IMR-90 (cell line): ENCODE results near the gene PTPN4. TPM values are rescaled to one million over a fixed set of nuclear protein-coding genes. Genes with fewer than 3 reads are reported as not detected.

Source experiments
- ATAC-seq: fragments of 200-7000 bp; cut with Tn5 transposase; 2 replicates; pipeline ENCODE4 v1.9.1; 2020; ENCODE audit warnings: low read depth, mild to moderate bottlenecking, moderate library complexity
- BruUV-seq: library from RNA; stranded (reverse); fragments of 400-500 nt; replicated peaks from 2 replicates; lab custom pipeline; 2021; lab: Mats Ljungman, UMichigan
- CTCF ChIA-PET: fragments of 300-600 bp; formaldehyde crosslinking; extraction: SDS; loops from one replicate; lab custom pipeline; 2021; ENCODE audit warnings: antibody characterized with exemption; lab: Yijun Ruan, JAX
- POLR2A ChIA-PET: fragments of 300-600 bp; sonication (Branson Sonifier 250); formaldehyde crosslinking; loops from one replicate; lab custom pipeline; 2022; ENCODE audit warnings: antibody characterized with exemption; ENCODE audit not compliant: unreplicated experiment; lab: Charles Lee
- DNase-seq: peaks from one replicate; pipeline ENCODE4 v3.0.0; 2013
- H2AFZ ChIP-seq: replicated peaks from 2 replicates; pipeline ENCODE3; 2013; ENCODE audit warnings: low read length, mild to moderate bottlenecking; ENCODE audit not compliant: poor library complexity
- H2AK5ac ChIP-seq: 2 replicates; pipeline ENCODE4 v1.6.1; 2013; ENCODE audit warnings: low read depth, low read length, inconsistent platforms
- H2AK9ac ChIP-seq: replicated peaks from 2 replicates; pipeline ENCODE3; 2013; ENCODE audit warnings: mild to moderate bottlenecking, low read depth, low read length, moderate library complexity; ENCODE audit not compliant: poor library complexity
- H2BK120ac ChIP-seq: 2 replicates; pipeline ENCODE4 v1.6.1; 2013; ENCODE audit warnings: low read depth, low read length, inconsistent platforms
- H2BK15ac ChIP-seq: 3 replicates; pipeline ENCODE4 v1.6.1; 2013; ENCODE audit warnings: low read depth, low read length, inconsistent platforms
- H2BK20ac ChIP-seq: 2 replicates; pipeline ENCODE4 v1.6.1; 2013; ENCODE audit warnings: low read depth, mild to moderate bottlenecking, inconsistent platforms, low read length, moderate library complexity
- H2BK5ac ChIP-seq: 2 replicates; pipeline ENCODE4 v1.6.1; 2013; ENCODE audit warnings: mild to moderate bottlenecking, low read depth, low read length, inconsistent platforms; ENCODE audit not compliant: poor library complexity, severe bottlenecking
- H3K14ac ChIP-seq: replicated peaks from 2 replicates; pipeline ENCODE4 v1.6.1; 2013; ENCODE audit warnings: low read depth, low read length, inconsistent platforms
- H3K18ac ChIP-seq: 2 replicates; pipeline ENCODE4 v1.6.1; 2013; ENCODE audit warnings: low read depth, low read length, control low read depth
- H3K23ac ChIP-seq: 2 replicates; pipeline ENCODE4 v1.6.1; 2013; ENCODE audit warnings: low read depth, low read length, inconsistent platforms
- H3K27ac ChIP-seq: 2 replicates; pipeline ENCODE4 v1.5.1; 2013; ENCODE audit warnings: mild to moderate bottlenecking, control low read depth, low read length; ENCODE audit not compliant: insufficient read depth
- H3K27me3 ChIP-seq: 2 replicates; pipeline ENCODE4 v1.6.1; 2013; ENCODE audit warnings: low read length; ENCODE audit not compliant: control insufficient read depth, insufficient read depth
- H3K36me3 ChIP-seq: 2 replicates; pipeline ENCODE4 v1.6.1; 2013; ENCODE audit warnings: low read length, mixed read lengths; ENCODE audit not compliant: control insufficient read depth, insufficient read depth
- H3K4ac ChIP-seq: 2 replicates; pipeline ENCODE4 v1.6.1; 2013; ENCODE audit warnings: low read depth, low read length, inconsistent platforms
- H3K4me1 ChIP-seq: 2 replicates; pipeline ENCODE4 v1.6.1; 2013; ENCODE audit warnings: low read length, mixed read lengths; ENCODE audit not compliant: control insufficient read depth, insufficient read depth
- H3K4me2 ChIP-seq: 2 replicates; pipeline ENCODE4 v1.6.1; 2013; ENCODE audit warnings: low read depth, mild to moderate bottlenecking, control low read depth, low read length, moderate library complexity
- H3K4me3 ChIP-seq: 2 replicates; pipeline ENCODE4 v1.5.1; 2013; ENCODE audit warnings: low read depth, mild to moderate bottlenecking, control low read depth, low read length, moderate library complexity; ENCODE audit not compliant: insufficient read depth
- H3K56ac ChIP-seq: 2 replicates; pipeline ENCODE4 v1.6.1; 2013; ENCODE audit warnings: low read length, inconsistent platforms; ENCODE audit not compliant: insufficient read depth; ENCODE audit errors: extremely low read depth
- H3K79me1 ChIP-seq, 2 experiments: 2 replicates each; pipeline ENCODE4 v1.6.1; 2013; ENCODE audit warnings: low read length in 2 of 2, inconsistent platforms in 1 of 2, low read depth in 1 of 2
- H3K9ac ChIP-seq: 2 replicates; pipeline ENCODE4 v1.6.1; 2013; ENCODE audit warnings: low read depth, low read length, control low read depth
- H3K9me1 ChIP-seq: 2 replicates; pipeline ENCODE4 v1.6.1; 2013; ENCODE audit warnings: low read length, inconsistent platforms; ENCODE audit not compliant: insufficient read depth
- H3K9me3 ChIP-seq: 2 replicates; pipeline ENCODE4 v1.6.1; 2013; ENCODE audit warnings: low read length; ENCODE audit not compliant: control insufficient read depth, insufficient read depth
- H4K20me1 ChIP-seq: 2 replicates; pipeline ENCODE4 v1.6.1; 2013; ENCODE audit warnings: low read length, inconsistent platforms; ENCODE audit not compliant: insufficient read depth
- H4K5ac ChIP-seq: 2 replicates; pipeline ENCODE4 v1.6.1; 2013; ENCODE audit warnings: mild to moderate bottlenecking, low read depth, low read length, control low read depth
- H4K8ac ChIP-seq, 2 experiments: 2 replicates each; pipeline ENCODE4 v1.6.1; 2013; ENCODE audit warnings: low read depth in 2 of 2, low read length in 2 of 2, control low read depth in 1 of 2, inconsistent platforms in 1 of 2
- H4K91ac ChIP-seq: 2 replicates; pipeline ENCODE4 v1.6.1; 2013; ENCODE audit warnings: low read depth, low read length, inconsistent platforms; ENCODE audit not compliant: insufficient read depth
- BHLHE40 ChIP-seq: fragments of 150-350 bp; IDR thresholded peaks from 2 replicates; pipeline ENCODE4 v1.6.1; 2016; ENCODE audit warnings: mild to moderate bottlenecking, low read depth, low read length
- CHD1 ChIP-seq: IDR thresholded peaks from 2 replicates; pipeline ENCODE4 v1.6.1; 2012; ENCODE audit warnings: low read depth, low read length, improper control_type of control experiment
- FOS ChIP-seq: fragments of 150-350 bp; IDR thresholded peaks from 2 replicates; pipeline ENCODE4 v1.6.1; 2016; ENCODE audit warnings: low read depth, low read length
- MAZ ChIP-seq: IDR thresholded peaks from 2 replicates; pipeline ENCODE4 v1.6.1; 2012; ENCODE audit warnings: low read depth, mild to moderate bottlenecking, low read length, improper control_type of control experiment, moderate library complexity, borderline replicate concordance
- RCOR1 ChIP-seq: IDR thresholded peaks from 2 replicates; pipeline ENCODE4 v1.6.1; 2012; ENCODE audit warnings: mild to moderate bottlenecking, low read length, improper control_type of control experiment; ENCODE audit not compliant: insufficient replicate concordance
- USF2 ChIP-seq: fragments of 150-350 bp; IDR thresholded peaks from 2 replicates; pipeline ENCODE4 v1.6.1; 2017; ENCODE audit warnings: mild to moderate bottlenecking, antibody characterized with exemption, low read length, low read depth
- WGBS, 2 experiments: methylation state at CpG; one replicate each; pipeline versions ENCODE4 v1.1.5 to v1.1.7; 2013; ENCODE audit warnings: missing lambda C conversion rate in 2 of 2; ENCODE audit not compliant: insufficient read length in 1 of 2; ENCODE audit errors: extremely low coverage in 2 of 2; 5-methylcytosine and 5-hydroxymethylcytosine counted together
- dilution Hi-C: fragments of 300-500 bp; cut with HindIII; formaldehyde crosslinking; loops from one replicate; pipeline ENCODE4 v1.14.3; 2018; ENCODE audit warnings: low sequenced_read_pairs; ENCODE audit not compliant: unreplicated experiment
- in situ Hi-C: fragments of 300-500 bp; cut with MboI; formaldehyde crosslinking; loops from 3 replicates; pipeline ENCODE4 v1.14.3; 2019; ENCODE audit warnings: low sequenced_read_pairs, inconsistent platforms, mixed read lengths
- intact Hi-C: fragments of 100-400 bp; cut with micrococcal nuclease; formaldehyde crosslinking; loops from 2 replicates; pipeline ENCODE4 v1.10.0; 2022
- polyA plus RNA-seq, 3 experiments: library from polyadenylated mRNA; depleted of rRNA; stranded (reverse); fragments of >200 nt; gene quantifications; 2 replicates each; pipeline ENCODE4 v1.2.3, GENCODE V29; 2012; ENCODE audit warnings: low replicate concordance in 1 of 3
- total RNA-seq: library from RNA; depleted of rRNA; stranded (reverse); fragments of >200 nt; gene quantifications from 2 replicates; pipeline ENCODE4 v1.2.3, GENCODE V29; 2012

Gene PTPN4
- total and polyA plus RNA-seq, 2 of the 4 experiments (the other 2 are of a cell fraction), result 2.9 to 19.2 TPM

- Histone ChIP-seq H3K56ac (no peak overlapping the region), H3K27ac (no peak overlapping the region), H3K4me3 (no peak overlapping the region), H3K9ac (no peak overlapping the region), H3K4me2 (no peak overlapping the region), H3K14ac (no peak overlapping the region), H3K9me3 (peaks cover 5% of the 10 kb centered on the region; the same call in 1 of the 2 replicates), H2AK9ac (no peak overlapping the region), H4K5ac (no peak overlapping the region), H3K36me3 (peaks cover 2% of the 10 kb centered on the region), H2BK120ac (no peak overlapping the region), H4K91ac (no peak overlapping the region), H3K79me1 (no peaks in the 10 kb centered on the region; a peak in 1 of 4 replicates), H3K4me1 (no peaks in the 10 kb centered on the region), H3K23ac (no peak overlapping the region), H2BK20ac (no peak overlapping the region), H3K18ac (no peak overlapping the region), H2AK5ac (no peak overlapping the region), H3K9me1 (no peaks in the 10 kb centered on the region), H2BK5ac (no peak overlapping the region), H3K4ac (no peak overlapping the region), H2AFZ (no peak overlapping the region), H4K20me1 (no peaks in the 10 kb centered on the region; the same call in 1 of the 2 replicates), H4K8ac (no peak overlapping the region), H3K27me3 (no peaks in the 10 kb centered on the region), H2BK15ac (no peak overlapping the region)
- CTCF ChIA-PET, result no interaction called here
- TF ChIP-seq RCOR1, result no peak
- no peak for TF ChIP-seq MAZ
- no peak for TF ChIP-seq USF2
- no peak for TF ChIP-seq CHD1
- TF ChIP-seq BHLHE40, result no peak
- TF ChIP-seq FOS, result no peak
- no TSS peak for BruUV-seq
- POLR2A ChIA-PET, result interaction anchor here (0.6 kb wide), 1 partner anchor 149 kb away, joined by 3 read pairs; no protein-coding TSS in a partner anchor
- intact Hi-C loops, result no loop called here
- DNase-seq, result no peak
- 81% methylated on average over 4 of the region's 9 CpGs; no CpG with 5 or more reads in 1 of the 2 experiments for WGBS, 2 experiments
- in situ Hi-C loops, result no loop called here
- dilution Hi-C loops, result no loop called here
- no peak for ATAC-seq
Measured at GRCh38 chr2:119794237-119794636, 34.5 kb downstream of the PTPN4 start.
